ENCODE results near the gene SMYD3. TPM values are rescaled to one million over a fixed set of nuclear protein-coding genes. Genes with fewer than 3 reads are reported as not detected.
"Not testable (repeated sequence)": the region's sequence is repeated elsewhere in the genome, so short reads cannot be mapped to it uniquely, and the experiment has no call there.

Gene SMYD3
- total and polyA plus RNA-seq, 2 donors (not counting 3 experiments of a cell fraction or from before 2014, with no cell fraction given) = 16.0 to 32.1 TPM

- ChIA-PET CTCF (no interaction called here), POLR2A (no interaction called here)
- no peak overlapping the region for H2AFZ ChIP-seq (ENCODE audit: low read depth, low read length)
- dilution Hi-C loops (cut with MboI; ENCODE audit: extremely low pct_ligation_motif_present, low sequenced_read_pairs) (no loop called here), intact Hi-C loops (cut with micrococcal nuclease) (no loop called here)
- no TSS peak for BruUV-seq (replicated peaks)
- H3K9me3 ChIP-seq (replicated peaks; ENCODE audit: control insufficient read depth, insufficient read depth, low read length) = no peaks in the 10 kb centered on the region
- TF ChIP-seq GATA2 (IDR thresholded peaks at IDR 0.05; ENCODE audit: insufficient read depth, insufficient read length, low read depth, low read length) = no peak
- TF ChIP-seq CTCF (IDR thresholded peaks at IDR 0.05; ENCODE audit: extremely low read depth in 1 of 2, insufficient read depth in 1 of 2, low read depth in 1 of 2, low read length in 2 of 2) = no peak
- no peak for TF ChIP-seq FOS (IDR thresholded peaks at IDR 0.05; ENCODE audit: borderline replicate concordance, insufficient read depth, low read length)
- no peak for TF ChIP-seq POLR2A (IDR thresholded peaks at IDR 0.05; ENCODE audit: low read depth, low read length)
- TF ChIP-seq MAX (IDR thresholded peaks at IDR 0.05; ENCODE audit: insufficient read depth, insufficient read length) = no peak
- TF ChIP-seq JUN (IDR thresholded peaks at IDR 0.05; ENCODE audit: borderline replicate concordance, insufficient read depth, insufficient read length, low read depth) = no peak
- no peak for TF ChIP-seq EZH2 (IDR thresholded peaks at IDR 0.05; ENCODE audit: borderline replicate concordance, low read depth, low read length, severe bottlenecking)
- no peak for TF ChIP-seq MYC (IDR thresholded peaks at IDR 0.05; ENCODE audit: low read depth, low read length)
- H3K79me2 ChIP-seq (ENCODE audit: control insufficient read depth, insufficient read depth, low read length) = no peaks in the 10 kb centered on the region
- no peaks in the 10 kb centered on the region for H4K20me1 ChIP-seq (replicated peaks; ENCODE audit: control insufficient read depth, extremely low read depth, insufficient read depth, low read length)
- H3K4me2 ChIP-seq (ENCODE audit: insufficient read depth, low read length) = no peak overlapping the region
- no peaks in the 10 kb centered on the region for H3K4me1 ChIP-seq (ENCODE audit: control insufficient read depth, extremely low read depth, insufficient read depth, low read length)
- no peaks in the 10 kb centered on the region for H3K27me3 ChIP-seq (ENCODE audit: control insufficient read depth in 2 of 2, insufficient read depth in 2 of 2, low read length in 2 of 2)
- H3K27ac ChIP-seq (ENCODE audit: insufficient read depth, low read depth, low read length) = no peak overlapping the region
- no peak for DNase-seq (ENCODE audit: low read depth, low spot score)
- no peak overlapping the region for H3K4me3 ChIP-seq (replicated peaks in 1 of 3; ENCODE audit: insufficient read depth in 1 of 3, low read depth in 1 of 3, low read length in 3 of 3)
- no peak for FAIRE-seq
- no peaks in the 10 kb centered on the region for H3K36me3 ChIP-seq (ENCODE audit: control insufficient read depth in 2 of 2, extremely low read depth in 1 of 2, insufficient read depth in 2 of 2, low read length in 2 of 2)
- H3K9ac ChIP-seq (replicated peaks; ENCODE audit: extremely low read depth, insufficient read depth, low read length) = no peak overlapping the region
- H3K9me1 ChIP-seq (replicated peaks; ENCODE audit: control insufficient read depth, extremely low read depth, insufficient read depth, low read length) = no peaks in the 10 kb centered on the region
These were observed 730.9 kb downstream of the SMYD3 start for GRCh38 chr1:245776139-245776538.

GRCh38 chr1:245774931-245775330 lies 732.1 kb downstream of the SMYD3 start:
- H3K27me3 ChIP-seq (ENCODE audit: control insufficient read depth in 2 of 2, insufficient read depth in 2 of 2, low read length in 2 of 2); CTCF ChIA-PET; dilution Hi-C loops (cut with MboI; ENCODE audit: extremely low pct_ligation_motif_present, low sequenced_read_pairs); H3K4me3 ChIP-seq (replicated peaks in 1 of 3; ENCODE audit: insufficient read depth in 1 of 3, low read depth in 1 of 3, low read length in 3 of 3); H3K9ac ChIP-seq (replicated peaks; ENCODE audit: extremely low read depth, insufficient read depth, low read length); H3K27ac ChIP-seq (ENCODE audit: insufficient read depth, low read depth, low read length); H4K20me1 ChIP-seq (replicated peaks; ENCODE audit: control insufficient read depth, extremely low read depth, insufficient read depth, low read length); H3K4me1 ChIP-seq (ENCODE audit: control insufficient read depth, extremely low read depth, insufficient read depth, low read length); DNase-seq (ENCODE audit: low read depth, low spot score); FAIRE-seq; H3K79me2 ChIP-seq (ENCODE audit: control insufficient read depth, insufficient read depth, low read length); H3K36me3 ChIP-seq (ENCODE audit: control insufficient read depth in 2 of 2, extremely low read depth in 1 of 2, insufficient read depth in 2 of 2, low read length in 2 of 2); intact Hi-C loops (cut with micrococcal nuclease); H2AFZ ChIP-seq (ENCODE audit: low read depth, low read length); H3K9me3 ChIP-seq (replicated peaks; ENCODE audit: control insufficient read depth, insufficient read depth, low read length); H3K4me2 ChIP-seq (ENCODE audit: insufficient read depth, low read length); POLR2A ChIA-PET; BruUV-seq (replicated peaks); H3K9me1 ChIP-seq (replicated peaks; ENCODE audit: control insufficient read depth, extremely low read depth, insufficient read depth, low read length): not testable (repeated sequence)
